Peyer's patch (tissue), 4 donors: ENCODE results near the gene PROM1. TPM values are rescaled to one million over a fixed set of nuclear protein-coding genes. Genes with fewer than 3 reads are reported as not detected.
A peak's percentile ranks its signal among the peaks of the same experiment; 100 is the strongest.

Experiments used
- DNase-seq, 3 donors: peaks; one replicate each; pipeline ENCODE4 v3.0.0-alpha.2; 2017 to 2019
- H3K27ac ChIP-seq, 4 donors: fragments of 200-600 bp; sonication (generic); one replicate each; pipeline ENCODE4 v1.5.1; 2016 to 2019
- H3K27me3 ChIP-seq, 2 donors: fragments of 200-600 bp; sonication (generic); one replicate each; pipeline ENCODE4 v1.5.1; 2019
- H3K36me3 ChIP-seq, 3 donors: fragments of 200-600 bp; sonication (generic); one replicate each; pipeline ENCODE4 v1.5.1; 2016 to 2019
- H3K4me1 ChIP-seq, 4 donors: fragments of 200-600 bp; sonication (generic); one replicate each; pipeline ENCODE4 v1.5.1; 2016 to 2019
- H3K4me3 ChIP-seq, 4 donors: fragments of 200-600 bp; sonication (generic); 1 replicate in 3 of 4; 2 replicates in 1 of 4; pipeline ENCODE4 v1.5.1; 2016 to 2019; ENCODE audit warnings: mild to moderate bottlenecking in 1 of 4
- H3K9me3 ChIP-seq, 4 donors: fragments of 200-600 bp; sonication (generic); one replicate each; pipeline ENCODE4 v1.5.1; 2016 to 2019; ENCODE audit warnings: mild to moderate bottlenecking in 1 of 4
- CTCF ChIP-seq, 6 experiments: fragments of 450-650 bp in 4 of 6; fragments of 200-600 bp in 2 of 6; sonication (generic) in 1 of 6; IDR thresholded peaks; one replicate each; pipeline ENCODE4 v1.5.1; 2017 to 2019; ENCODE audit warnings: antibody characterized with exemption in 6 of 6, mild to moderate bottlenecking in 3 of 6, moderate library complexity in 1 of 6
- POLR2A ChIP-seq, 2 donors: fragments of 450-650 bp; IDR thresholded peaks; one replicate each; pipeline ENCODE4 v1.5.1; 2017; ENCODE audit warnings: antibody characterized with exemption in 2 of 2, mild to moderate bottlenecking in 2 of 2, moderate library complexity in 2 of 2
- total RNA-seq, 4 donors: library from RNA; depleted of rRNA; stranded (reverse); fragments of >200 nt; gene quantifications; one replicate each; pipeline ENCODE4 v1.1.0, GENCODE V29; 2016

Gene PROM1
- total RNA-seq, 4 donors from 2014 or later, result 33.8 to 128 (median 58.9) TPM

- no peaks in the 10 kb centered on the region for H3K36me3 ChIP-seq
- no peak for DNase-seq
- no peak overlapping the region for H3K4me3 ChIP-seq
- peaks cover 0 to 3% (median 0%) of the 10 kb centered on the region in 4 donors for H3K4me1 ChIP-seq
- TF ChIP-seq CTCF (IDR thresholded peaks at IDR 0.05), result no peak
- no peak for TF ChIP-seq POLR2A (IDR thresholded peaks at IDR 0.05)
- H3K9me3 ChIP-seq, result no peaks in the 10 kb centered on the region
- H3K27ac ChIP-seq, result no peak overlapping the region
- no peaks in the 10 kb centered on the region for H3K27me3 ChIP-seq
These were observed 5.3 kb upstream of the PROM1 start for GRCh38 chr4:16089156-16089555.

- Histone ChIP-seq H3K4me3 (no peak overlapping the region), H3K4me1 (peaks cover 0 to 3% (median 0%) of the 10 kb centered on the region in 4 donors), H3K9me3 (no peaks in the 10 kb centered on the region), H3K27ac (no peak overlapping the region), H3K36me3 (no peaks in the 10 kb centered on the region), H3K27me3 (no peaks in the 10 kb centered on the region)
- DNase-seq, result no peak
- TF ChIP-seq POLR2A (IDR thresholded peaks at IDR 0.05) (no peak), CTCF (IDR thresholded peaks at IDR 0.05) (no peak)
These were observed 4.8 kb upstream of the PROM1 start for GRCh38 chr4:16088601-16089000.

- Histone ChIP-seq H3K27me3 (no peaks in the 10 kb centered on the region), H3K4me3 (no peak overlapping the region), H3K9me3 (no peaks in the 10 kb centered on the region), H3K4me1 (peaks cover 0 to 3% (median 0%) of the 10 kb centered on the region in 4 donors), H3K36me3 (no peaks in the 10 kb centered on the region), H3K27ac (no peak overlapping the region)
- DNase-seq, result no peak
- TF ChIP-seq CTCF (IDR thresholded peaks at IDR 0.05) (no peak), POLR2A (IDR thresholded peaks at IDR 0.05) (no peak)
These were observed 2.0 kb upstream of the PROM1 start for GRCh38 chr4:16085822-16086221.

- DNase-seq, result peak in 2 of 3 donors; percentile 57 to 71
- no peak for TF ChIP-seq CTCF (IDR thresholded peaks at IDR 0.05)
- TF ChIP-seq POLR2A (IDR thresholded peaks at IDR 0.05), result no peak
- Histone ChIP-seq H3K9me3 (no peaks in the 10 kb centered on the region), H3K4me1 (no peaks in the 10 kb centered on the region), H3K36me3 (no peaks in the 10 kb centered on the region), H3K27me3 (no peaks in the 10 kb centered on the region), H3K27ac (peak overlapping the region in 3 of 4 donors; percentile 7 to 73 (median 65)), H3K4me3 (peak overlapping the region; percentile 27 to 76 (median 48))
These were observed 1.2 kb downstream of the PROM1 start for GRCh38 chr4:16082426-16083240.

GRCh38 chr4:16082041-16082425, 1.8 kb downstream of the PROM1 start:
- Histone ChIP-seq H3K27ac (peak overlapping the region in 2 of 4 donors; percentile 65 to 73), H3K4me3 (peak overlapping the region; percentile 27 to 76 (median 48)), H3K36me3 (no peaks in the 10 kb centered on the region), H3K4me1 (no peaks in the 10 kb centered on the region), H3K9me3 (no peaks in the 10 kb centered on the region), H3K27me3 (no peaks in the 10 kb centered on the region)
- TF ChIP-seq CTCF (IDR thresholded peaks at IDR 0.05) (no peak), POLR2A (IDR thresholded peaks at IDR 0.05) (no peak)
- DNase-seq, result no peak
